Measurements from ENCODE around the gene SPAG17. TPM values are rescaled to one million over a fixed set of nuclear protein-coding genes. Genes with fewer than 3 reads are reported as not detected.

SPAG17 gene
- polyA plus RNA-seq, 1 of the 3 experiments (the other 2 are of a cell fraction) = not detected

DNA sequence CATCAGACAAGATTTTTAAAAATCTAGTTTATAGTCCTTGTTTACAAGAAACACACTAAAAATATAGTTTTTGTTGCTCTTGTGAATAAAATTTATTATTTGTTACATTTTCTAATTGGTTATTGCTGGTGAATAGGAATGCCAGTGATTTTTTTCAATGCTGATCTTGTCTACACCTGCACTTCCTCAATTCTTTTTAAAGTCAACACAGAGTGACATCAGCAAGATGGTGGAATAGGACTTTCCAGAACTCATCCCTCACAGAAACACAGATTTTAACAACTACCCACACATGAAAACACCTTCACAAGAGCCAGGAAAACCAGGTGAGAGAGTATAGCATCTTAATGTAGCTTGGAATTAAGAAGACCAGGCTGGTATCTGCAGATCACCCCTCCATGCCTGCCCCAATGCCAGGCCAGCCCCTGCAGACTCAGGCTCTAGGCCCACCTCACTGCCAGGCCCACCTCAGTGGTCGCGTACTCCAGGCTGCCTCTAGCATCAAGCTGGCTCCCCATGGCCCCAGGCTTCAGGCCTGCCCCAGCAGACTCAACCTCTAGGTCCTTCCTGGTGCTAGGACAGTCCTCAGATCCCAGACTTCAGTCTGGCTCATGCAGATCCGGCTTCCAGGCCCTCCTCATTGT, 137.9 kb downstream of the SPAG17 start (continued):
- TF ChIP-seq, protein P1, sequence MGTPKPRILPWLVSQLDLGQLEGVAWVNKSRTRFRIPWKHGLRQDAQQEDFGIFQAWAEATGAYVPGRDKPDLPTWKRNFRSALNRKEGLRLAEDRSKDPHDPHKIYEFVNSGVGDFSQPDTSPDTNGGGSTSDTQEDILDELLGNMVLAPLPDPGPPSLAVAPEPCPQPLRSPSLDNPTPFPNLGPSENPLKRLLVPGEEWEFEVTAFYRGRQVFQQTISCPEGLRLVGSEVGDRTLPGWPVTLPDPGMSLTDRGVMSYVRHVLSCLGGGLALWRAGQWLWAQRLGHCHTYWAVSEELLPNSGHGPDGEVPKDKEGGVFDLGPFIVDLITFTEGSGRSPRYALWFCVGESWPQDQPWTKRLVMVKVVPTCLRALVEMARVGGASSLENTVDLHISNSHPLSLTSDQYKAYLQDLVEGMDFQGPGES (IDR thresholded peaks at IDR 0.05; ENCODE audit: low read depth, low read length) = no peak
- TF ChIP-seq SIN3A (IDR thresholded peaks at IDR 0.05; ENCODE audit: borderline replicate concordance, low read depth, low read length) (no peak), JUND (IDR thresholded peaks at IDR 0.05) (no peak), YY1 (IDR thresholded peaks at IDR 0.05; ENCODE audit: low read depth) (no peak), NRF1 (IDR thresholded peaks at IDR 0.05; ENCODE audit: low read depth, low read length) (no peak), CHD2 (IDR thresholded peaks at IDR 0.05; ENCODE audit: low read length, partially characterized antibody) (no peak)
- TF ChIP-seq, protein P2, sequence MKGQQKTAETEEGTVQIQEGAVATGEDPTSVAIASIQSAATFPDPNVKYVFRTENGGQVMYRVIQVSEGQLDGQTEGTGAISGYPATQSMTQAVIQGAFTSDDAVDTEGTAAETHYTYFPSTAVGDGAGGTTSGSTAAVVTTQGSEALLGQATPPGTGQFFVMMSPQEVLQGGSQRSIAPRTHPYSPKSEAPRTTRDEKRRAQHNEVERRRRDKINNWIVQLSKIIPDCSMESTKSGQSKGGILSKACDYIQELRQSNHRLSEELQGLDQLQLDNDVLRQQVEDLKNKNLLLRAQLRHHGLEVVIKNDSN (IDR thresholded peaks at IDR 0.05; ENCODE audit: borderline replicate concordance, low read depth) = no peak

DNA sequence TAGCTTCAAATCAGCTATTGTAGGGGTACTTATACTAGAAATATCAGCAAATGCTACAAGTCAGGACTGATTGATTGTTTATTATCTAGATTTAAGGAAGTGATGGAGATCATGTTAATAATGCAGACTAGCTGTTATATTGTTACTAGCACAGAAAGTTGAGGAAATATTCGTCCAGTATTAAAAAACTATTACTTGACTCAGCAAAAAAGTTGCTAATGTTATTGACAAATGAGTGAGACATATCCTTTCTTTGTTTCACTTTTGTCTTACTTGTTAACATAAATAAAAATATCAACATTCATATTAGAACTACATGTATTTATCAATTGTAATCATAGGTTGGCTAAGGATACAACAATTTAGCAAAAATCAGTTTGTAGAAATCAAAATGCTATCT, 141.4 kb downstream of the SPAG17 start:
- Histone ChIP-seq H3K4me1 (ENCODE audit: control insufficient read depth in 1 of 2, insufficient read depth in 2 of 2, low read depth in 1 of 2, low read length in 1 of 2) (peaks cover 0 to 4% of the 10 kb centered on the region in 2 experiments; a peak in 1 of 4 replicates), H3K9me2 (no peaks in the 10 kb centered on the region), H3K4me3 (ENCODE audit: low read depth in 2 of 2, low read length in 1 of 2) (no peak overlapping the region), H3K9ac (no peak overlapping the region), H3K4me2 (no peak overlapping the region), H3K36me3 (replicated peaks in 1 of 2; ENCODE audit: control insufficient read depth in 1 of 2, insufficient read depth in 2 of 2, low read length in 1 of 2) (no peaks in the 10 kb centered on the region), H3F3A (replicated peaks; ENCODE audit: insufficient read depth) (no peaks in the 10 kb centered on the region), H2AFZ (ENCODE audit: low read depth) (no peak overlapping the region), H3K27ac (ENCODE audit: low read depth in 2 of 2, low read length in 1 of 2) (no peak overlapping the region), H3K27me3 (ENCODE audit: insufficient read depth) (no peaks in the 10 kb centered on the region), H3K79me2 (ENCODE audit: insufficient read depth) (no peaks in the 10 kb centered on the region), H3K9me3 (no peaks in the 10 kb centered on the region), H4K20me1 (ENCODE audit: insufficient read depth) (no peaks in the 10 kb centered on the region)
- no peak for TF ChIP-seq RAD21 (IDR thresholded peaks at IDR 0.05; ENCODE audit: low read length)
- TF ChIP-seq SIN3A (IDR thresholded peaks at IDR 0.05; ENCODE audit: borderline replicate concordance, low read depth, low read length) = no peak
- no peak for TF ChIP-seq RXRA (IDR thresholded peaks at IDR 0.05; ENCODE audit: borderline replicate concordance, low read depth)
- TF ChIP-seq, protein P3, sequence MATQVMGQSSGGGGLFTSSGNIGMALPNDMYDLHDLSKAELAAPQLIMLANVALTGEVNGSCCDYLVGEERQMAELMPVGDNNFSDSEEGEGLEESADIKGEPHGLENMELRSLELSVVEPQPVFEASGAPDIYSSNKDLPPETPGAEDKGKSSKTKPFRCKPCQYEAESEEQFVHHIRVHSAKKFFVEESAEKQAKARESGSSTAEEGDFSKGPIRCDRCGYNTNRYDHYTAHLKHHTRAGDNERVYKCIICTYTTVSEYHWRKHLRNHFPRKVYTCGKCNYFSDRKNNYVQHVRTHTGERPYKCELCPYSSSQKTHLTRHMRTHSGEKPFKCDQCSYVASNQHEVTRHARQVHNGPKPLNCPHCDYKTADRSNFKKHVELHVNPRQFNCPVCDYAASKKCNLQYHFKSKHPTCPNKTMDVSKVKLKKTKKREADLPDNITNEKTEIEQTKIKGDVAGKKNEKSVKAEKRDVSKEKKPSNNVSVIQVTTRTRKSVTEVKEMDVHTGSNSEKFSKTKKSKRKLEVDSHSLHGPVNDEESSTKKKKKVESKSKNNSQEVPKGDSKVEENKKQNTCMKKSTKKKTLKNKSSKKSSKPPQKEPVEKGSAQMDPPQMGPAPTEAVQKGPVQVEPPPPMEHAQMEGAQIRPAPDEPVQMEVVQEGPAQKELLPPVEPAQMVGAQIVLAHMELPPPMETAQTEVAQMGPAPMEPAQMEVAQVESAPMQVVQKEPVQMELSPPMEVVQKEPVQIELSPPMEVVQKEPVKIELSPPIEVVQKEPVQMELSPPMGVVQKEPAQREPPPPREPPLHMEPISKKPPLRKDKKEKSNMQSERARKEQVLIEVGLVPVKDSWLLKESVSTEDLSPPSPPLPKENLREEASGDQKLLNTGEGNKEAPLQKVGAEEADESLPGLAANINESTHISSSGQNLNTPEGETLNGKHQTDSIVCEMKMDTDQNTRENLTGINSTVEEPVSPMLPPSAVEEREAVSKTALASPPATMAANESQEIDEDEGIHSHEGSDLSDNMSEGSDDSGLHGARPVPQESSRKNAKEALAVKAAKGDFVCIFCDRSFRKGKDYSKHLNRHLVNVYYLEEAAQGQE (IDR thresholded peaks at IDR 0.05; ENCODE audit: low read depth, low read length) = no peak
- TF ChIP-seq FOXM1 (IDR thresholded peaks at IDR 0.05; ENCODE audit: low read depth) = no peak
- no peak for TF ChIP-seq FOXJ3 (CRISPR knock-in tag; IDR thresholded peaks at IDR 0.05)
- TF ChIP-seq, protein P4, sequence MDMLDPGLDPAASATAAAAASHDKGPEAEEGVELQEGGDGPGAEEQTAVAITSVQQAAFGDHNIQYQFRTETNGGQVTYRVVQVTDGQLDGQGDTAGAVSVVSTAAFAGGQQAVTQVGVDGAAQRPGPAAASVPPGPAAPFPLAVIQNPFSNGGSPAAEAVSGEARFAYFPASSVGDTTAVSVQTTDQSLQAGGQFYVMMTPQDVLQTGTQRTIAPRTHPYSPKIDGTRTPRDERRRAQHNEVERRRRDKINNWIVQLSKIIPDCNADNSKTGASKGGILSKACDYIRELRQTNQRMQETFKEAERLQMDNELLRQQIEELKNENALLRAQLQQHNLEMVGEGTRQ (IDR thresholded peaks at IDR 0.05; ENCODE audit: borderline replicate concordance, low read depth, low read length) = no peak
- TF ChIP-seq NFIC (IDR thresholded peaks at IDR 0.05; ENCODE audit: borderline replicate concordance) = no peak
- no peak for TF ChIP-seq RFX5 (IDR thresholded peaks at IDR 0.05; ENCODE audit: low read length)
- no peak for TF ChIP-seq ELF1 (IDR thresholded peaks at IDR 0.05)
- ChIA-PET CTCF (no interaction called here), POLR2A (no interaction called here)
- WGBS (ENCODE audit: low lambda C conversion rate) = 3% methylated on average over 1 of the region's 1 CpG
- DNase-seq = no peak
